ENCODE results near the gene MINAR2.

MINAR2 gene, protein sequence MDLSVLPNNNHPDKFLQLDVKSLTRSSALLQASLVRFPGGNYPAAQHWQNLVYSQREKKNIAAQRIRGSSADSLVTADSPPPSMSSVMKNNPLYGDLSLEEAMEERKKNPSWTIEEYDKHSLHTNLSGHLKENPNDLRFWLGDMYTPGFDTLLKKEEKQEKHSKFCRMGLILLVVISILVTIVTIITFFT

DNA sequence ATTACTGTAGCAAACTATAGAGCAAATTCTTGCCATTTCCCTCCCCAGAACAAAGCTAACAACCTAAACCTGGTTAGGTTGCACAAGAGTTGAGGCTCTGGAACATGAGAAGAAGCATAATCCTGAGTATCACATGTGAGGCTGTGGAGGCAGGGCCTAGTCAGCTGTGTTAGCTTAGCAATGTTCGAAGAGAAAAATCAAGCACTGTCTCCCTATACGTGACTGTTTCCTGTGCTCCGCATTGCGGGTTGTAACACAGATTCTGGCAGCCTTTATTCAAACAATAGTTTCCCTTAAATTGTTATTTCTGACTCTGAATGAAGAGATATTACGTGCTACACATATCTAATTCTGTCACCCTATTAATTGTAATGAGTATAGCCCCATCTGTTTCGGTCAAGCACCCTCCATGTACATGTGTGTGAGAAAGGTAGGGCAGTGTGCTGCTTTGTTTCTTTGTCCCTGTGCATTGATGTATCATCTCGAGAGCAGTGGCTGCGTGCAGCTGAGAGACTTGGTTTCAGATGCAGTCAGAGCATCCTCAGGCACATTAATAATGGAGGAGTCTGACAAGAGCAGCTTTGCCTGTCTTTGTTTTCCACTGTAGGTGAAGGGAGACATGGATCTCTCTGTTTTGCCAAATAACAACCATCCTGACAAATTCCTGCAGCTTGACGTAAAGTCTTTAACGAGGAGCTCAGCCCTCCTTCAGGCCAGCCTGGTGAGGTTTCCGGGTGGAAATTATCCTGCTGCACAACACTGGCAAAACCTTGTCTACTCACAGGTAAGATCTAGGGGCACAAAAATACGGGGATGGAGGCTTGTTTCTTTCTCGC is at the start of gene MINAR2:
MINAR2 (plus strand) TSS at position 523 of the 836 bp plus-strand sequence; CDS start at position 620, 97 bp downstream.
- DNase-seq (ENCODE audit: extremely low read depth in 1 of 2, low read depth in 1 of 2) = no peak

DNA sequence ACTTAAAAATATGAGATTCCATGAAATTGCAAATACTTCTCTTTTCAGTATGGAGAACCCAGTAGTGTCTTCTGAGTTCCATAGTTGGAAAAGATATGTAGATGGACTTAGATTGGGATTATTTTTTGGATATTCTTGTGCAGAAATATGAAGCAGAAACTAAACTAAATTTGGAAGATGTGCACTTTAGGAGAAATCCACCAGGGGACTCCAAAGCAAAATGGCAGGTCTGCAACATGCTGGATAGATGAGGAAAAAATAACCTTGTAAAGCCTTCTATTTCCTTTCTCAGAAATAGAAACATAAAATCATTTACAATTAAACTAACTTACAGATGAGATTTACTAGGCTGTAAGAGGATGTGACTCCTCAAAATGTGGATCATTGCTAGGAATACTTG is 49.2 kb upstream of the MINAR2 start:
- DNase-seq (ENCODE audit: extremely low read depth in 1 of 2, low read depth in 1 of 2) = no peak

DNA sequence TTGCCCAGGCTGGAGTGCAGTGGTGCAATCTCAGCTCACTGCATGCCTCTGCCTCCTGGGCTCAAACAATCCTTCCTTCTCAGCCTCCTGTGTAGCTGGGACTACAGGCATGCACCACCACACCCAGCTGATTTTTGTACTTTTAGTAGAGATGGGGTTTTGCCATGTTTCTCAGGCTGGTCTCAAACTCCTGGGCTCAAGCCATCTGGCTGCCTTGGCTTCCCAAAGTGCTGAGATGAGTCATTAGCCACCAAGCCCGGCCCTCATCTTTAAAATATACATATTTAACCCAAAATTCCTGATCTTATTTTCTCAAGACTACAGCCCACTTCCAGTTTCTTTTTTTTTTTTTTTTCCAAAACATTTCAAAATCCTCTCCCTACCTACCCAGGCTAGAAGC is 31.7 kb upstream of the MINAR2 start:
- DNase-seq (ENCODE audit: extremely low read depth in 1 of 2, low read depth in 1 of 2) = no peak

DNA sequence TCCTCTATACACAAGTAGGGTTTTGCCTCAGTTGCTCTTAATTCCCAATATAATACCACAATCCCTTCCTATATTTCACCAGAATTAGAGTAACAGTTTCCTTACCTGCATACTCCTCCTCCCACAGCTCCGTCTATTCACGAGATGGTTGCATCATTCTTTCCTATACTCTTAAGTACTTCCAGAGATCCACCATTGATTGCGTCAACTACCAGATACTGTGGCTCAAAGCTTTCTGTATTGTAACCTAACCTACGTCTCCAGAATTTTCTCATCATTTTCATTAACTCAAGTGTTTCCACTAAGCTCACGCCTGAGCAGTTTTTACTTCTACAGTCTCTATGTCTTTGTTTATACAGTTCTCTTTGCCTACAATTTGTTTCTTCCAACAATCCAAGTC is 31.2 kb upstream of the MINAR2 start:
- DNase-seq (ENCODE audit: extremely low read depth in 1 of 2, low read depth in 1 of 2) = no peak

DNA sequence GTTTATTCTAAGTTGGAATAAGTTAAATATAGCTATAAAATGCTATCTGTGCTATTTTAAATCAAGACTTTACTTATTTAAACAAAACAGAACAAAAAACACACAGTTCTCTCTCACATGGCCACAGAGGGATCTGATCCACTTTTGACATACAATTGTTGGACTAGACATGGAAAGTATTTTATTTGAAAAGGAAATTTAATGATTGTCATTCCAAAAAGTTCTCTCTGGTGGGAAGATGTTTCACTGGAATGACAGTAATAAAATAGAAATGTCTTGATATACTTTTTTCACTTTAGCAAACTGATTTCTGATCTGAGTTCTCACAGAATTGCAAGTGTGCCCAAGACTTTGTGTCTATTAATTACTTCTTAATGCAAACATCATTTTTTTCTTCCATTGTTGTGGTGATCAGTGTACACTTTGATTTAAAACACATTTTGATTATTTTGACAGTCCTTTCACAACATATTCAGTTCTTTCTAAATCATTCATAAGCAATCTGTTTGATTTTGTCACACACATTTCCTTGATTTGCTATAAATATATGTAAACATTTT is 30.1 kb upstream of the MINAR2 start:
- DNase-seq (ENCODE audit: extremely low read depth in 1 of 2, low read depth in 1 of 2) = no peak

DNA sequence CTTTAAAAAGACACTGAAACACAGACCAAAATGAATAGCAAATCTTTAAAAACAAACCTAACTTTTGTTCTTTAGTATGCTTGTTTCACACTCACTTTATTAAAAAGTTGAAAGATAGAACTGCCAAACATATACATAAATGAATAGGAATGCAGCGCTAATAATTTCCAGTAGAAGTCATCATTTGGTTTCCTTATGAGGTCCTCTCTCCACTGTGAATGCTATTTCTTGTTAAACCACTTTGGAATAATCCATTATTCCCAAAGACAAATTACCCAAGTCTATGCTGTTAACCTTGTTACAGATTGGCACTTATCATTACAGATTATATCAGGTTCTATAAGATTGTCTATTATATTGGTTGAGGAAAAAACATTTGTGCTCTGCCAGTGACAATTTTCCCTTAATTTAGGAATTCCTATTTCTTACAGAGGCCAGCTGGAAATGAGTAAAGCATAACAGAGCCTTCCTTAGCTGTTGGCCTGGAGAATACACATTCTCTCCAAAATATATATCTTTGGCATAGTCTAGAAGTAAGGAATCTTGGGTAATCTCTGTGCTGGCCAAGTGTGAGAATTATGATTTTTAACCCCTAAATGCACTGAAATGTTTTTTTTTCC is 29.3 kb upstream of the MINAR2 start:
- DNase-seq (ENCODE audit: extremely low read depth in 1 of 2, low read depth in 1 of 2) = no peak

DNA sequence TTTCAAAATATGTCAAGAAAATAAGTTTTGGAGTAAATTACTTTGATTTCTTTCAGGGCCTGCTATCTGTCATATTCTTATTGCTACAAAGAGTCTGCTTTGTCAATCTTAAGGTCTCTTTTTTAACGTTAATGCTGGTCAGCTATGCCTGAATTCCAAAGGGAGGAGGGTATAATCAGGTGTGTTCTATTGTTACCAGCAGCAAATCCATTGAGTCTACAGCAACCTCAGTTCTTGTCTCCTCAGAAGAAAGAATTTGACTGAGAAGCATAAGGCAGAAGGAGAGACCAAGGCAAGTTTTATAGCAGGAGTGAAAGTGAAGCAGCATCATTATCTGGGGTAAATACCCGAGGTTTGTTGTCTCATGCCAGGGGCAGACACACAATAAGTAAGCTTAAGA is 23.7 kb upstream of the MINAR2 start:
- no peak for DNase-seq (ENCODE audit: extremely low read depth in 1 of 2, low read depth in 1 of 2)

DNA sequence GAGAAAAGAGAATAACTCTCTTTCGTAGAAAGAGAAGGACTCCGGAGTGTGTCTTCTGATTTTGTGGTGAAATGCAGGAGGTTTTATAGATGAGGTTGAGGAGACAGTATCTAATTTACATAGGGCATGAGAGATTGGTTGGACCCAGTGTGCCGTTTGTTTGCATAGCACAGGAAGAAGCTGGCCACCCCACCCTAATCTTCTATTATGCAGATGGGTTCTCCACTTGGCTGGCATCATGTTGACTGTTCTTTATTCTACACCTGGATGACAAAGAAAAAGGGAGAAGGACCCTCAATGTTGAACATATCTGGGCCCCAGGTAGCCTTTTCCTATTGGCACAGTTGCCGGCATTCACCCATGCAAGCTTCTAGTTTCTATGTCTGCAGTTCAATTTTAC is 23.2 kb upstream of the MINAR2 start:
- DNase-seq (ENCODE audit: extremely low read depth in 1 of 2, low read depth in 1 of 2) = no peak

DNA sequence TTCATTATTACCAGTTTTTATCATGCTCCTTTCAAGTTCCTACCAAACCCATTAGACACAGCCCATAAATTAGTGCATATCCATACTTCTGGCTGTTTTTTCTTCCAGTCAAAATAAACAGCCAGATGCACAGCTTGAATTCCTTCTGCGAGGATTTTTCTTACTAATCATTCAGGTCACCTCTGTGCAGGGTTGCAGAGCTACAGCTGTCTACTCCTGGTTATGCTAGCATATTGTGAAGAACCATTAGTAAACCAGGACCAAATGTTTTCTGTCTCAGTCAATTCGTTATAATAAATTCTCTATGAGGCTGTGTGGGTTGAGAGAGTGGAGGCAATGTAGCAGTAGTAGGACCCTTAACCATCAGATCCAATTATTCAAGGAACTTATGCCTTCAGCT is 8.1 kb upstream of the MINAR2 start:
- no peak for DNase-seq (ENCODE audit: extremely low read depth in 1 of 2, low read depth in 1 of 2)

DNA sequence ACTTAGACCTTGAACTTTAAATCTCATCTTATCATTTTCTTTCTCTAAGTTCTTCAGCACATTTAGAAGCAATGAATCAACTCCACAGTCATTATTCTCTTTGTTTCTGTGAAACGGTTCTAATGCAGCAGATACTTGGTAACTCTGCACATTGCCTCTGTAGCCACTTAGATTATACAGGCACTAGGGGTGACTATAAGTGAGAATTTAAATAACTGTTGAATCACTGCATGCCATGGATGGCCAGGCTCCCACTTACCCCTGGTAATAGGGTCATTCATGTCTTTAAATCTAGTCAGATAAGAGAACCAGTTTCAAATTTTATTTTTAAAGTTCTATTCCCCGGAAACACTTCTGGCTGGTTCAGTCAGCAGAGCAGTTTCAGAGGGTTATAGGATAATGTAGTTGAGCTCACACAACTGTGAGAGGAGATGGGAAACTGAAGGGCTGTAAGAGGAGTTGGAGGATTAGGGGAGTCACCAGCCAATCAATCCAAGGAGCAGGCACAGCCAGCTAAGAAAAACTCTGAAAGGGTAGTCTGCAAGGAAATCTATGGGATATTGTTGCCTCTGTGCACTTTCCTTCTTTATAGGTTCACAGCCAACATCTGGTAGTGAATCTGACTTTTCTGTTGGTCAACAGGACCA is 4.2 kb upstream of the MINAR2 start:
- no peak for DNase-seq (ENCODE audit: extremely low read depth in 1 of 2, low read depth in 1 of 2)

DNA sequence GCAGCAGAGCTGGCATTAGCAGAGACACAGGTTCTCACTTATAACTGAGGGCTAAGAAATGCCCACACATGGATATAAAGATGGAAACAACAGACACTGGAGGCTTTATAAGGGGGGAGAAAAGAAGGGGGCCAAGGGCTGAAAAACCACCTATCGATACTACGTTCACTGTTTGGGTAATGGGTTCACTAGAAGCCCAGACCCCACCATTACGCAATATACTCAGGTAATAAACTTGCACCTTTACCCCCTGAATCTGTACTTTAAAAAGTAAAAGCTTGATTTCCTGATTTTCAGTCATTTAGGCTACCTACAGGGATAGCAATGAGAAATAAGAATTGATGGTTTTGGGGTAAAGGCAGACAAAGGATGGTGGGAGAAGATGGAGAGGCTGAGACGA is 1.9 kb upstream of the MINAR2 start:
- no peak for DNase-seq (ENCODE audit: extremely low read depth in 1 of 2, low read depth in 1 of 2)

DNA sequence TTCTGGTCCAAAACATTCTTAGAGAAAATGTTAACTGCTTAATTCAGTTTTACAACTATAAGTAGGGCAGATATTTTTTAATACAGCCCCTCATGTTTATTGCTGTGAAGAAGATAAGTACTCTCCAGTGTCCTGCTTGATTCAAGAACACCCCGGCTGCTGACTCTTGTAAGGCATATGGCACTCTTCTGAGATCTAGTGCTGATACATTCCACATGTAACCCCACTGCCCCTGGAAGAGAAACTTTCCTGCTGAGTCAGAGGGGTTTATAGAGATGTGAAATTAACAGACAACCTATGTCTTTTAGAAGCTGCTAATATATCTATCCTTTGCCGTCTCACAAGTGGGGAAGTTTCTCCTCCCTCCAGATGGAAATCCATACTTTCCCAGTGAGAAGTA is 1.0 kb upstream of the MINAR2 start:
- DNase-seq (ENCODE audit: extremely low read depth in 1 of 2, low read depth in 1 of 2) = no peak

DNA sequence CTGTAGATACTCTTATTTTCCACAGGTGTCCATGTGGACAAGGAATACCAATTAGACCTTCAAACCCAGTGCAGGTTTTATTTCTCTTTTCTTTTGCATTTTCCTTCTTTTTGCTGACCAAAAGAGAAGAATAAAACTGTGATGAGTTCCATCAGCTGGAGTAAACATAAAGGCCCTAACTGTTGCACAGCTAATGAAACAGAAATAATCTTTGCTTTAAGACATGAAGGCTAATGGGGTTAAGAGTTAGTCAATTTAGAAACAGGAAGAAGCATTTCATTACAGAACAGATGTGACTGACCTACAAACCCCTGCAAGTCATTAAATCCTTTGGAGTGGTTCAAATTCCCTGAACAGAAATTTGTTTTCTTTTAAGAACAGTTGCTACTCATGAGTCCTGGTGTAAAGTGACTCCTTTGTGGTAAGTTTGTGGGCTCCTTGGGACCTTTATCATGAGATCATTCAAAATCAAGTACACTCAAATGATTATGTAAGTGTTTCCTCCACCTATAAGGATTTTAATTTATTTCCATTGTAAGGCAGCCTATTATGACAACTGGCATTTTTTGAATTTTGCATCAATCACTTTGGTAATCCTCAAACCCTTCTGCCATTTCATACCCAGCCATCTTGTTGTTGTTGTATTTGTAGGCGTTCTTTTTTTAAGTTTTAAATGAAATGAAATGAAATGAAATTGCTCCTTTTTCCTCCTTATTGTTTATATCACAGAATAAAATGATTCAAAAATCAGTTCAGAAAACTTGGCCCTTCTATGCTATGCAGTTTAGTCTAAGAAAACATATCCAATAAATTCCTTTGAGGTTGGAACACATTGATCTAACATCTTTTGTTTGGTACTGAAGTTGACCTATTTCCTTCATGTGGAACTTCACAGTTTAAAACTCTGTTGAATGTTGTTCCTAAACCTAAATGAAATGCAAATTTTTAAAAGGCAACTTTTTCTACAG is 1.3 kb downstream of the MINAR2 start:
- DNase-seq (ENCODE audit: extremely low read depth in 1 of 2, low read depth in 1 of 2) = no peak

DNA sequence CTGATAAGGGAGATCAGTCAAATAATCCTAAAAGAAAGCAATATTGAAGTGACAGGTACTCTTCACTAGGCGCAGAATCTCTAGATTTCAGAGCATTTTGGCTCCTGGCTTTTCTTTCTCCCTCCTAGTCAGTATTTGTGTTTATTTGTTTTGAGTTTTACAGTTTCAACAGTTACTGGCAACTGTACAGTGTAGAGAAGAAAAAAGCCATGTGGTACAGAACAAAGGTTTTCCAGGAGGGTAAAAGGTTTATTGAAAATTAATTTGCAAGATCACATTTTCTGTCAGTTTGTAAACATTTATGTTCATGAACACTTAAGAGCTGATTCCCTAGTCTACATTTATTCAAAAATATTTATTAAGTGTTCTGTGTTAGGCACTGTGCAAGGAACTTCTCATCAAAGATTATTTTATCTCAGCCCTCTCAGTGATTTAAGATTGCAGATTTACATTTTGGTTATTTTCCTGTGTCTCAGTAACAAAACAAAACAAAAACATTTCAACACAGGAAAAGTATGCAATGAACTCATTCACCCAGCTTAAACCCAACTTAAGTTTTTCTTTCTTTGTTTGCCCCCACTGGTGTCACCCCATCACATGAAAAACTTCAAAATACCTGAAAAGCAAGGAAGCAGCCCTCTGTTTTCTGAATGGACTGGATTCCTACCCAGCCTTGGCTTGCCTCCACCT is 12.9 kb downstream of the MINAR2 start:
- DNase-seq (ENCODE audit: extremely low read depth in 1 of 2, low read depth in 1 of 2) = no peak

DNA sequence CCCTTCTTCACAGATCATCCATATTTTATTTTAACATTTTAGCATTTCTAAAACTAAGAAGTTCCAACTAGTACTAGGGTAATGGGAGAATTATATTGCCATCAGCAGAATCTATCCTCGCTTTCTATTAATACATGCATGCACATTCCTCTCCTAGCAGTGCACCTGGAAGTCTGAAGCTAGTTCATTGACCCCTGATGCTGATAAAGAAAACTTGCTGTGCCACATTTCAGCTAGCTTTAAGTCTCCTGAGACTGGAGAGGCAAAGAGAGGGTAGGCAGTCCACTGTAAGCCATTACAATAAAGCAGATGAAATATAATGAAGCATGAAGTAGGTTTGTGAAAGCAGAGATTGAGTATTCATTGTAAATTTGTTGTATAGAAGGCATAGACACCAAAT is 15.8 kb downstream of the MINAR2 start:
- no peak for DNase-seq (ENCODE audit: extremely low read depth in 1 of 2, low read depth in 1 of 2)

DNA sequence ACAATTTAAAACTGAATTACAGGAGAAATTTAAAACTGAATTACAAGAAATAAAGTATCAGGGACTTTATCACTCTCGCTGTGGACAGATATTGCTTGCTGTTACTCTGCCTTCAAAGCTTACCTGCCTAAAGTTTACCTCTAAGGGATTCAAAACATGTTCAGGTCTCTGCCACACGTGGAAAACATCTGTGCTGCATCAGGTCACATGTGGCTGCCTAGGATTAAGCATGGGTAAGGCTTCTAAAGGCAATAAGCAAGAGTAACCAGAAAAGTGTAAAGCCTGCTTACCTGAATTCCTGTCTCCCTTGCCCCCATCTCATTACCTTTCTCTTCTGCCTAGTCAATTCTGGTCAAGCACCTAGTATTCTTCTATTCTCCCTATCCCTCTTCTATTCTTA is 18.9 kb downstream of the MINAR2 start:
- DNase-seq (ENCODE audit: extremely low read depth in 1 of 2, low read depth in 1 of 2) = no peak

DNA sequence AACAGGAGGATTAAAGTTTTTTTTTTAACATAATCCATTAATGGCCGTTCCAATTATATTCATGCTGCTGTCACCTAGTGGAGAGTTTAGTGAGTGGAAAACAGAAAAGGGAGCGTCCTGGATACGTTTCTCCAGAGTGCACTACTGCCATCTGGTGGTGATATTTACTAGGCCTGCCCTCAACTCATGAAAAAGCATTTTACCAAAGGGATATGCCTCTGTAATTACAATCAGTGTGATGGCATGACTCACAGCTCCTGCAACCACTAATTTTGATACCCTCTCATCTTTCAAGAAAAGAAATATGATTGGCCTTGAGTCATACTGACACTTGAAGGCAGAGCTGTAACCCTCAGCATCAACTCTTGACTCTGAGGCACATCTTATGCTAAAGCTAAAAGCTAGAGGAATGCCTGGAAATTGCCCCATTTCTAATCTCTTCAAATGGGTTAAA is 20.1 kb downstream of the MINAR2 start:
- peak; percentile 5 to 28 for DNase-seq (ENCODE audit: extremely low read depth in 1 of 2, low read depth in 1 of 2)

DNA sequence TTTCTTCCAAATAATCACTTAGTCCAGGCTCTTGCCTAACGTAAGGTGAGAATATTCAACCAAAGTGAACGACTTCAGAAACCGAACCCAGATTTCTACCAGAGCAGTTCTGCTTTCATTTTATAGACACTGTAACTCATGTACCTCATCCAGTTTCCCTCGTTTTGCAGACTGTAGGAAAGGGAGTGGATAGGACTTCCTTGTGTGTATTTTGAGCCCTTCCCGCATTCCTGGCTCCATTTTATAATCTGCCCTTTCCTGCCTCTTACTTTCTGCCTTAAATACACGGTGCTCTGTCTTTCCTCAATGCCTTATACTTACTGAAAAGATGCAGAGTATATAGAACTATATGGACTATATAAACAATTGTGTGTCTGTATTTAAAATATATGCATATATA is 20.8 kb downstream of the MINAR2 start:
- no peak for DNase-seq (ENCODE audit: extremely low read depth in 1 of 2, low read depth in 1 of 2)

DNA sequence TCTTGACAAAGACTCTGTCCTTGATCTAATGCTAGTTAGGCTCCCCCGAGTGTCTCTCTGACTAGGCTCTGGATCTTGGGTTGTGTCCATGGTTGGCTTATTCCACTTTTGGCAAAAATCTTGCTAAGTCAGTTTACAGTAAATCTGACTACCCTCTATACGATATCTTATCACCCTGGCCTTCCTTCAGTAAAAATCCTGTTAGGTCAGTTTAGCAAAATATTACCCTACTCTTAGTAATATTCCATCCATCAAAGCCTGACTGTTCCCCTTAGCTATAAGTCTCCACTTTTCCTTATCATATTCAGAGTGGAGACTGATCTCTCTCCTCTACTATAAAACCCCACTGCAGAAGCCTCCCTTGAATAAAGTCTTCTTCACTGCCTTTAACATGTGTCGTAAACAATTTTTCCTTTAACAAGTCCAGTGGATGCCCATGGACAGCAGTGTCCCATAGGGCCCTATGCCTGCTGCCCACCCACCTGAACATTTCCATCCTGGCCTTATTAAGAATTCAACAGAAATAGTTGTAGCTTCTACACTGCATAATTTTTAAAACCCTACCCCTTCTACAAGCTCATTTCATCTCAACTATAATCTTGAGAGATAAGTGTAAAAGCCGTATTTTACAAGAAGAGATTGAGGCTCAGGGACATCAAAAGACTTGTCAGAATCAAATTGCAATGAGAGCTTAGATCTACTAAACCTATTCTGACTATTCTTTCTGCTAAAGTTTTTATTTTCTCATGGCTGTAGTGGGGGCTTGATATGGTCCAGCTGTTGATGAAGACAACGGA is 22.3 kb downstream of the MINAR2 start:
- no peak for DNase-seq (ENCODE audit: extremely low read depth in 1 of 2, low read depth in 1 of 2)
